ENCODE measurements around the gene NLRC5.

Gene NLRC5

DNA sequence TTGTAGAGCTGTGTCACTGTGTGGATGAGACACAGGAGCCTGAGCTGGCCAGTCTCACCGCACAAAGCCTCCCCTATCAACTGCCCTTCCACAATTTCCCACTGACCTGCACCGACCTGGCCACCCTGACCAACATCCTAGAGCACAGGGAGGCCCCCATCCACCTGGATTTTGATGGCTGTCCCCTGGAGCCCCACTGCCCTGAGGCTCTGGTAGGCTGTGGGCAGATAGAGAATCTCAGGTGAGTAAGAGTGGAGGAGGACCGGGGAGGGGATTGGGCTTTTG lies 37.4 kb downstream of the NLRC5 start:
- no peak for DNase-seq

DNA sequence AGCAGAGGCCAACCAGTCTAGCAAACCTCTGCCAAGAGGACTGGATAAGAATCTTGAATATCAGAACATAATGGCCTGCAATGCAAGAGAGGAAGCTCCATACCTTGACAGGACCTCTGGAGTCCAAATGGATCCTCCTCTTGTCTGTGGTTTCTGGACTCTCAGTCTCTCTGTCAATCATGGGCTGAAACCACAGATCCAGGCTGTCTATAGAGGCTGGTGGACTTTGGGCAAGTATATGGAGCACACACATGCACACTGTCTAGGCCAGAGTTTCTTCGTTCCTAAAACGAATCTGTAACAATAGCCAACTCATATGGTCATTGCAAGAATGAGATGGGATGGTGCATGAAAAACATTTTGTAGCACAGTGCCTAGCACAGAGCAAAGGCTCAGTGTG lies 37.7 kb downstream of the NLRC5 start:
- no peak for DNase-seq

DNA sequence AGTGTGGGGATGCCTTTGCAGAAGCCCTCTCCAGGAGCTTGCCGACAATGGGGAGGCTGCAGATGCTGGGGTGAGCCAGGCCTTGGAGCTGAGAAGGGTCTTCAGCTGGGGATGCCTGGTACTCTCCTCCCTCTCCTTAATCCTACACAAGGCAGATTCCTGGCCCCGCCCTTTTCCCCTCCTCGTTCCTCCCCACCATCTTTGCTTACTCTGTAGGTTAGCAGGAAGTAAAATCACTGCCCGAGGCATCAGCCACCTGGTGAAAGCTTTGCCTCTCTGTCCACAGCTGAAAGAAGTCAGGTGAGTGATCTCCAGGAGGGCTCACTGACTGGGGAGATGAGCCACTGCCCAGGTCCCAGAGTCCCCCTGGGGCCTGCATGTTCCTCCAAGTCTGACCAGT lies 38.7 kb downstream of the NLRC5 start:
- DNase-seq: no peak

DNA sequence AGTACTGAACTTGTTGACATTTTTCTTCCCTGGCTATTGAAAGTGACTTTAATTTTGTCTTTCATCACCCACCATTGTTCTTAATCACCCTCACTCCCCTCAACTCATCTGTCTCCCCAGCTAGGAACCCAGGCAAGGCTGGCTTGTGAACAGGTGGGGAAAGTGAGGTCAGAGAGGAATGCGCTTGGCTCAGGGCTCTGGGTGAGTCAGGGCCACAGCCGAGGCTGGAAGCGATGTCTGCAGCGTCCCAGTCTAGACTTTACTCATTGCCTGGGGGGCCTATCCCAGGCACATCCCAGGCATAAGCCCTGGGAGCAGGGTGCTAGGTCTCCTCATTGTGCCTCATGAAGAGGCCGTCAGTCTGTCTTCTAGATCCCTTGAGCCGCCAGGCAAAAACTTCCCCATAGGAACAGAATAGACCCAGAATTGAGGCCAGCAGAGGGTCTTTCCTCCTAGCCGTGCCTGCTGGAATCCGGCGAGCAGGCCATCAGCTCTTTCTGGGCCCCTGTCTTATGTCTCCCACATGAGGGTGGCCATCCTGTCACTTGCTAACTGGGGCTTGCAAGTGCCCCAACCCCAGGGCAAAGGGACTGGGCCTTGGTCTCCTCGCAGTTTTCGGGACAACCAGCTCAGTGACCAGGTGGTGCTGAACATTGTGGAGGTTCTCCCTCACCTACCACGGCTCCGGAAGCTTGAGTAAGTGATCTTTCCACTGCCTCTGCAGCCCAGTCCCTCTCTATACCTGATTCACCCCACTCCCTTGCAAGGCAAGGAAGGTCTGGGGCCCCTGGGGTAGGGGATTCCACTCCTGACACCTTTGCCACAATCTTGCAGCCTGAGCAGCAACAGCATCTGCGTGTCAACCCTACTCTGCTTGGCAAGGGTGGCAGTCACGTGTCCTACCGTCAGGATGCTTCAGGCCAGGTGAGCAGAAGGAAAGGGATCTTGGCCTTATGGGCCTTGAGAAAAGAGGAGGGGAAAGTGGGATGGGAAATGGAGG lies 40.1 kb downstream of the NLRC5 start:
- no peak for DNase-seq

DNA sequence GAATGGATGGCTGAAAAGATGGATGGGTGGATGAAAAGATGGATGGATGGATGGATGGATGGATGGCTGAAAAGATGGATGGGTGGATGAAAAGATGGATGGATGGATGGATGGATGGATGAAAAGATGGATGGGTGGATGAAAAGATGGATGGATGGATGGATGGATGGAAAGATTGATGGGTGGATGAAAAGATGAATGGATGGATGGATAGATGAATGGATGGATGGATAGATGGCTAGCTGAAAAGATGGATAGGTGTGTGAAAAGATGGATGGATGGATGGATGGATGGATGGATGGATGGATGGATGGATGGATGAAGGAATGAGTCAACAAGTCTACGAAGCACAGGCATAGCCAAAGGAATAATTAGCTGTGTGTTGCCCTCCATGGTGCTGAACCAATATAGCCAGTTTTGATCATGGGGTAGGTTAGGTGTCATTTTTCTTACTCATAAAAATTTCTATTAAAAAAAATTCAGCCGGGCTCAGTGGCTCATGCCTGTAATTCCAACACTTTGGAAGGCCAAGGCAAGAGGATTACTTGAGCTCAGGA lies 41.1 kb downstream of the NLRC5 start:
- no peak for DNase-seq

DNA sequence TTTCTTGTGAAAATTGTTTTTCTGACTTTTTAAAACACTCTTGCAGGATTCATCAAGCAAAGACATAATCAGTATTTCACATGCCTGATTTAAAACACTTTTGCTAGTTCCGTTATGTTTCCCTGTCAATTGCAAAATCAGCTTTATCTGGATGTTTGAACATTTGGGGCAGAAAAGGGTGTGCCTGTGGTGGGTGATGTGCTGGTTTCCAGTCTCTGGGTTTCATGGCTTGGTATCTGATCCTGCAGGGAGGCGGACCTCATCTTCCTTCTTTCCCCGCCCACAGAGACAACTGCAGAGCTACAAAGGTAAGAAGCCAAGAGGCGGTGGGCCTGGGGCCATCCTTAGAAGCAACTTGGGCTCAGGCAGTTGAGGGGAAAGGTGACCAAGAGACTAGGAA lies 41.8 kb downstream of the NLRC5 start:
- DNase-seq: no peak

DNA sequence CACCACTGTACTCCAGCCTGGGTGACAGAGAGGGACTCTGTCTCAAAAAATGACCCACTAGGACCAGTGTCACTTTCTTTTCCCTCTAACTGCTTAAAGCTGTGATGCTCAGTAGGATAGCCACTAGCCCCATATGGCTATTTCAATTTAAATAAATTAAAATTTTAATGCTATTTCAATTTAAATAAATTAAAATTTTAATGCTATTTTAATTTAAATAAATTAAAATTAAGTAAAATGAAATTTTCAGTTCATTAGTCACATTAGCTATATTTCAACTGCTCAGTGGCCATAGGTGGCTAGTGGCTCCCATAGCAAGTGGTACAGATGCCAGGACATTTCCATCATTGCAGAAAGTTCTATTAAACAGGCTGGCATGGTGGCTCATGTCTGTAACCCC lies 43.0 kb downstream of the NLRC5 start:
- DNase-seq: no peak

DNA sequence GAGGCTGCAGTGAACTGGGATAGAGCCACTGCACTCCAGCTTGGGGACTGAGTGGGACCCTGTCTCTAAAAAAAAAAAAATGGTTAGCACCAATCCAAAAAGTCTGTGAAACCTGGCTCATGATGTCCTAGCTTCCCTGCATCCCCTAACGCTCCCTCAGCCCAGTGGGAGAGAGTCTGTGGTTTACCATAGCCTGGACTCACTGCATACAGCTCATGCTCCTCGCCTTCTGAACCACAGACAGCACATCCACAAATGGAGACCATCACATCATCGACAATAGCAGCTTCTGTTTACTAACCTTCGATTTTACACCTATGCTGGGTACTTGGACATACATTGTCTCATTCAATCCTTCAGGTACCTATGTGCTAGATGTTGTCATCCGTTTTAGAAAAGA lies 43.6 kb downstream of the NLRC5 start:
- DNase-seq: no peak

DNA sequence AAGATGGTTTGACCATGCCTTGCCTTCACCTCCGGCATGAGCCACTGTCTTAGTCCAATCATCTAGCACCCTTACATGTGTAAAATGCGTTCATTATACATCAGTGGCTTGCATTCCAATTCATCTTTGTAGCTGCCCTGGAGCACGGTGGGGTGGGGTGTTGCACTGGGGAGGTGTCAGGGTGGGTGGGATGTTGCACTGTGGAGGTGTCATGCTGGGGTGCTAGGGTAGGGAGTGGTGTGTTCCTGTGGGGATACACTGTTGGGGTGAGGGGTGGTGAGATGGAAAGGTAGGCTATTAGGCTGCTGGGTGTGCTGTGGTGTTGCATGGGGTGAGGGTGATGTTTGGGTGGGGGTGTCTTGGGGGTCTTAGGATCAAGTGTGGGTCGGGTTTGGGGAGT lies 47.0 kb downstream of the NLRC5 start:
- no peak for DNase-seq

DNA sequence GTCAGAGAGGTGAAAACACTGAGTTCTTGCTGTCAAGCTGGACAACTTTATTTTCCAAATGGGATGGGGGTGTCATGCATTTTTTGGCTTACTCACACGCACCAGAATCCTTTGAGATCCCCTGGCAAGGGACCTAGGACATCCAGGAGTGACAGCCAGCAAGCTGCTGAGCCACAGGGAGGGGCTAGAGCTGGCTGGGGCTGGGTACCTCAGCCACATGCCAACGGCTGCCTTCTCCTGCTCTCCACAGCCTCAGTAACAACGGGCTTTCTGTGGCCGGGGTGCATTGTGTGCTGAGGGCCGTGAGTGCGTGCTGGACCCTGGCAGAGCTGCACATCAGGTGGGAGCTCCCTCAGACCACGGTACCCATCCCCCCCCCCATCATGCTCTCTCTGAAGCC lies 47.6 kb downstream of the NLRC5 start:
- no peak for DNase-seq

DNA sequence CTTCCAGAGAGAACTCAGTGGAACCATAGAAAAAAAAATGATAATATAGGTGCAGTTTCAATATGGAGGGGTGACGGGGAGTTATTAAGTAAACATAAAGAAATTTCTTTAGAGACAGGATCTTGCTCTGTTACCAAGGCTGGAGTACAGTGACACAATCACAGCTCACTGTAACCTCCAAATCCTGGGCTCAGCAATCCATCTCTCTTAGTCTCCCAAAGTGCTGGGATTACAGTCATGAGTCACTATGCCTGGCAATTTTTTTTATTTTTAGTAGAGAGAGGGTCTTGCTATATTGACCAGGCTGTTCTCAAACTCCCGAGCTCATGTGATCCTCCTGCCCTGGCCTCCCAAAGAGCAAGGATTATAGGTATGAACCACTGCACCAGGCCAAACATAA lies 48.8 kb downstream of the NLRC5 start:
- no peak for DNase-seq

DNA sequence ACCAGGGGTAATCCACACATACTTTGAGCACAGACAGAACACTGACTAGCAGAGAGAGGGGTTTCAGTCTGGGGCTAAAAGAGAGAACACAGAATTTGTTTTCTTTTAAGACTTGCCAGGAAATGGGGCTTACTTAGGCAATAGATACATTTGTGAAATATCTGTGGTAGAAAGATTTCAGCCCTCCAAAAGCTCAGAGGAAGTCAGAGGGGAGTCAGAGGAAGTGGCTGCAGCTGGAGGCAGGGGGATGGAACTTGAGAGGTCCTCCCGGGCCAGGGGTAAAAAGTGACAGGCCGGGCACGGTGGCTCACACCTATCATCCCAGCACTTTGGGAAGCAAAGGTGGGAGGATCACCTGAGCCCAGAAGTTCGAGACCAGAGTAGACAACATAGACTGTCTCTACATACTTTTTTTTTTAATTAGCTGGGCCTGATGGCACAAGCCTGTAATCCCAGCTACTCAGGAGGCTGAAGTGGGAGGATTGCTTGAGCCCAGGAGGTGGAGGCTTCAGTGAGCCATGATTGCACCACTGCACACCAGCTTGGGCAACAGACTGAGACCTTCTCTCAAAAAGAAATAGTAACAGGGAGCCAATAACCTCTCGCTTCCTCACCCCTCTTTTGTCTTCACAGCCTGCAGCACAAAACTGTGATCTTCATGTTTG lies 49.9 kb downstream of the NLRC5 start:
- DNase-seq: peak; percentile 34

DNA sequence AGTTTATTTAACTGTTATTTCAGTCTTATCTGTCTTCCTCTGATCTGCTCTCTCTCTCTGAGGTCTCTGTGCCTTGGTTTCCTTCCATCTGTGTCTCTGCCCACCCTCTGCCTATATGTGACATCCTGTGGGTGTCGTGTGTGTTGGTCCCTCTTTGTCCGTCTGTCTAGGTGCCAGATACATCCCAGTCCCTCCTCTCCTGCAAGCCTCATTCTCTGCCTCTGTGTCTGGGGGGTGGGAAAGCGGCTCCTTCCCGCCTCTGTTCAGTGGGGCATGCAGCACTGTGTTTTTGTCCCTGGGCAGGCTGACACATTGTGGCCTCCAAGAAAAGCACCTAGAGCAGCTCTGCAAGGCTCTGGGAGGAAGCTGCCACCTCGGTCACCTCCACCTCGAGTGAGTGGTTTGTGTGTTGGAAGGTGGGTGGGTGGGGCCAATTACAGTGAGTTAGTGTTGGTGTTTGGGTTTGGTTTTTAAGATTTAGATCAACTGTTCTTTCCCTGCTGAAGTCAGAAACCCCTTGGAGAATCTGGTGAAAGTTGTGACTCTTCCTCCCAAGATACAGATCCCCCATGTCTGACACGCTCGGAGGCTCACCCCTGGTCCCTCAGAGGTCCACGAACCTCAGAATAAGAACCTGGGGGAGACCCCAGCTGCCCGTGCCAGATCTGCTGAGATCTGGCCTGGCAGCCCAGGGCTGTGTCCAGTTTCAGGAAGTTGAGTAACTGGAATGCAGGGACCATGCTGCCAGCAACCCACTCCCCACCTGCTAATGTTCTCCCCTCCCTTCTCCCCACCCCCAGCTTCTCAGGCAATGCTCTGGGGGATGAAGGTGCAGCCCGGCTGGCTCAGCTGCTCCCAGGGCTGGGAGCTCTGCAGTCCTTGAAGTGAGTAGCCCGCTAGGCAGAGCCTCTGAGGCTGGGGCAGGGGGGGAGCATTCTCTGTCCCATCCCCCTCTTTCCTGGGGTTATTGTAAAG lies 52.1 kb downstream of the NLRC5 start:
- DNase-seq: peak; percentile 90

DNA sequence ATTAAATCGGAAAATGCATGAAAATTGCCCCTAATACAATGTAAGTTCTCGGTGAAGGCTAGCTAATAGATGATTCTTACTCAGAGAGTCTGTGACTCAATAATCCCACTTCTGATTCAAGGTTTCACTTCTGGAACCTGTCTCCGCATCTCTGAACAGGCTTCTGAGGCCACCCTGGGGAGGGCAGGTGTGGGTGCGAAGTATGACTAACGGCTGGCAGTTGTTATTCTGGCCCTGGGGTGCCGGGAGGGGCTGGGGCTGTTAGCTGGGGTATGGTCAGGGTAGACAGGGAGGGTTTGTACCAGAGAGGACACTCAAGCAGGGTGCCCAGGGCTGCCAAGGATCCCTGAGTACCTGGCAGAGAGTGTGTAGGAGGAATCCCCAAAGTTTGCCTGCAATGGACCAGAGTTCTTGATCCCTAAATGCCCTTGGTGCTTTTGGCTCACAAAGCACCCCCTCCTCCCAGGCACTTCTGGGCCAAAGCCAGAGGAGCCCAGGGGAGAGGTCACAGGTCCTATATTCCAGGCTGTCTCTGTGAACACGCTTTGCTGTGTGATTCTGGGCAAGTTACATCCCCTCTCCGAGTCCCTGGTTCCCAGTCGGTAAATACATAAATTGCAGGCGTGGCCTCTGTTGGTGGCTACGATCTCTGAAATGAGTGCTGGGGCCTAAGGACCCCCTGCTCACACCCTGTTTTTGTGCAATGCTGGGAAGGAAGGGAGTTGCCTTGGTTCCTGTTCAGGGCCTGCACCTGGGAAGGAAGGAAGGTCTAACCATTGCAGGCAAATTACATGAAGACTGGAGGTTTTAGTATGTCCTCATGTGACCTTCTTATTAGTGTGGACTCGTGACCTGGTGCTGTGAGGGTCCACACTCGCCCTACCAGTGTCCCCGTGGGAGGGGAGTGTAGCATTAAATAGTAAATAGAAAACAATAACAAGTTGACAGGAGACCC lies 53.1 kb downstream of the NLRC5 start:
- peak; percentile 90 for DNase-seq

DNA sequence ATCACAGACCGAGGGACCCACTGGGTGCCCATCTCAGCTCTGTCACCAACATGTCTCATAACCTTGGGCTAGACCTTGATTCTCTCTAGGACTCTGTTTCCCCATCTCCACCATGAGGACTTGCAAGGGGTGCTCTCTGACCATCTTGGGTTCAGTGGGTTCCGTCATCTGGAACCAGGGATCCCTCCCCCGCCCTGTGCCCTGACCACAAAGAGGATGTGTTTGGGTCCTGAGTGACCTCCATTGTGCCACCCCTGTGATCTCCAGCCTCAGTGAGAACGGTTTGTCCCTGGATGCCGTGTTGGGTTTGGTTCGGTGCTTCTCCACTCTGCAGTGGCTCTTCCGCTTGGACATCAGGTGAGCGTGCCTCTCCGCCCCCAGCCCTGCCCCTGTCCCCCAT lies 53.9 kb downstream of the NLRC5 start:
- no peak for DNase-seq

DNA sequence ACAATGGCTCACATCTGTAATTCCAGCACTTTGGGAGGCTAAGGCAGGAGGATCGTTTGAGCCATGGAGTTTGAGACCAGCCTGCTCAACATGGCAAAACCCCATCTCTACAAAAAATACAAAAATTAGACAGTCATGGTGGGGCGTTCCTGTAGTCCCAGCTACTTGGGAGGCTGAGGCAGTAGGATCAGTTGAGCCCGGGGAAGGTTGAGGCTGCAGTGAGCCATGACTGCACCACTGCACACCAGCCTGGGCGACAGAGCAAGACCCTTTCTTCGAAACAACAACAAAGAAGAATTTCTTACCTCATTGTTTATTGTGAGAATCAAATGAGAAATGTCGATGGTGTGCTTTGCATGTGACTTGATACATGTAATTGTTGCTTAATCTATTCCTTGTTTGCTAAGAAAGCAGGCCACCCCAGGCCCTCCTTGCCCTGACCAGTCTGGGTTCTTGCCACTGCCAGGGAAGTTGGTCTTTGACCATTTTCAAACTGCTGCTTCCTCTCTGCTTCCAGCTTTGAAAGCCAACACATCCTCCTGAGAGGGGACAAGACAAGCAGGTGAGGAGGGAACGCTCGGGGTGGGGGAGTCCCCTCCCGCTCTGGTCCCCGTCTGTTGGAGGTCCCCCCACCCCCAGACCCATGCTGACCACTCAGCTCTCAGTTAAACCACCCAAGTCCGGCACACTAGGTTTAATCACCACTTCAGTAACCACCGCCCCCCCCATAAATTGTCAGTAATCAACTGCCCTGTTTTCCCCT lies 55.8 kb downstream of the NLRC5 start:
- DNase-seq: no peak

DNA sequence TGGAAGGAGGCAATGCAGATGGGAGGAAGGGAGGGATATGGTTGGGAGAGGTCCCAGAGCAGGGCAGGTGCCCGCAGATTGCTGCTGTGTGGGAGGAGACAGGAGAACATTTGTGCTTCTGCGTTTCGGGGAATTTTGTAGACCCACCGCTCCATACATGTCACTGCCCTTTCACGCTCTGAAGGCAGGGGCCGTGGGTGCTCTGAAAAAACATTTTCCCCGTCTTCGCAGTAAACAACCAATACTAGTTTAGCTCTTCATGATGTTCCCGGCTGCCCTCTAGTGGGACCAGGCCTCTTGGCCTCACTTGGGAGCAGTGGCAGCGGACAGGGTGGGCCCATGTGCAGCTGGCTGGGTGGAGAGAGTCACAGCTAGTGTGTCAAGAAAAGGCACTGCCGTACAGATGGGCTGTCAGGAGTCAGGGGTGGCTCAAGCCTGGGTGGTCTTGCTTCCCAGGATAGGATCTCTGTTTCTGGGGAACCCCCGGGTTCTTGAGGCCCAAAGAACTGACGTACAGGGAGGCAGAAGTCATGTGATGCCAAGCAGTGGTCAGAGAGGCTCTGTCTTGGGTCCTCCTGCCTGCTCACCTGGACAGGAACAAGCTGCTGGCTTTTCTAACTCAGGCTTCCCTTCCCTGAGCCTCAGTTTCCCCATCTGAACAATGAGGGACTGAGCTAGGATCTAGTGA lies 56.5 kb downstream of the NLRC5 start:
- DNase-seq: no peak

DNA sequence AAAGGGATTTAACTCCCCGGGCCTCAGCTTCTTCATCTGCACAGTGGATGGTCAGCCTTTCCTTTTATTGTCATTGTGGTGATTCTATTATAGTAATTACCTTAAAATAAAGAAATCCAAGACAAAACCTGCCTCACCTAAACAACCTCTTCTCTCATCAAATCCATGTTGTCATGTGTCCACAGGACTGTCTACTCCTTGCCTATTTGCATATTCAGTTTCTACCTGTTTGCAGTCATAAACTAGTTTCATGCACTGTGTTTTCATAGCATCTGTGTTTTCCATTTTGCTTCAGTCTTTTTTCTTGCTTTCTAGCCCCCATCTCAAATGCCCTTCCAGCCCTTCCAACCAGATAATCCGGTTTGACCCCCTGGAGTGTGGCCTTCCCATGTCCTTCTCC lies 58.7 kb downstream of the NLRC5 start:
- DNase-seq: no peak

DNA sequence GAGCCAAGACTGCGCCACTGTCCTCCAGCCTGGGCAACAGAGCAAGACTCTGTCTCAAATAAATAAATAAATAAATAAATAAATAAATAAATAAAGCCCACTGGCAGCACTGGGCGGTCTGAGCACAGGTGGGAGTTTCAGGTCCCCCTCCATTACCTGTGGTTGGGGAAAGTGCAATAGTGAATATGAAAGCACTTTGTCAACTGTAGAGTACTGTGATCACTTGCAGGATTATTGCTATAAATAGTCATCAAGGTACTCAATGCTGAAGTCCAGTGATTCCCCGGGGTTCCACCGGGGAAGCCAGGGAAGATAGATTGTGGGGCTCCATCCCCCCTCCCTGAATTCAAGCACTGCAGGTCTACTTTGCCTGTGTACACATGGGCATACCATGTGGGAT lies 60.3 kb downstream of the NLRC5 start:
- DNase-seq: no peak

DNA sequence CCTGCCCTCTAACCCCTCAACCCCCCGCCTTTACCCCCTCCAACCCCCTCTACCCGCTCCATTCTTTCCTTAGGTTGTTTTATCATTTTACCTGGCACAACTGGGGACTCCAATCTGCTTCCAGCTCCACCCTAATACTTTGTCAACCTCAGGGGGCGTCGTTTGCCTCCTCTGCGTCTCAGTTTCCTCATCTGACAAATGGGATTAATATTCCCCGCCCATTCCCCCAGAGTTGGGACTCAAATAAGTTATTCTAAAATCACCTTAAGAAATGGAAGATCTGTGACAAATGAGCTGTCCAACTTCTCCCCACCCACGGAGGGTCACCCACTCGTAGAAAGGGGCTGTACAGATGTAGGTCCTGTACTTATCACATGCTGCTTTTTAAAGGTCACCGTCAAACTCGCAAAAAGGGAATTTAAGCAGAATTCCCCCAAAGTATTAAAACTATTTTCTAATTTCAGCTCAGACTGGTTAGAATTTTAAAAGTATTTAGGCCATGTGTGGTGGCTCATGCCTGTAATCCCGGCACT lies 62.4 kb downstream of the NLRC5 start:
- no peak for DNase-seq
